ENCODE measurements around the gene ACOX3.

Gene ACOX3

DNA sequence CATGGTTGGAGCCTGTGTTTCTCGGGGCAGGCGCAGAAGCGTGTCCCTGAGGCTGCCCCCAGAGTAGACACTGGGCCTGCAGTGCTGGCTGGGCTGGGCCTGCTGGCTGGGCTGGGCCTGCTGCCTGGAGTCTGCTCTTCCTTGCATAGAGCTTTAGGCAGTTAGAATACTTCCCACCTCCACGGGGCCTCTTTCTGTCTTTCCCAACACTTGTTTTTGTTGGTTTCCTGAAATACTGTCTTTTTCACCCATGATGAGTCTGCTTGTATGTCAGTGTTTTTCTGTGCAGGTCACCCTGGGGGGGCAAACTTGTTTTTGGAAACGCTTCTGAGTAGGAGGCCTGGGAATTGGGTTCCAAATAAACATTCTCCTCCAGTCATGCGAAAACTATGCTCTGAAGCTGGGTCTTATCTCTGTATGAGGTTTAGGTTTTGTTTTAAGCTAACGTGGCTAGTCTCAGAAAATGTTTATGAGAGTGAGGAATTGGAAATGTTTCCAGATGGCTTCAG lies 32.2 kb upstream of the ACOX3 start:
- Histone ChIP-seq H3K4me1 (ENCODE audit: insufficient read depth, low read length) (0 out of 2 replicates have a peak, but pooled peaks cover 4% of the 10 kb centered on the region), H3K36me3 (ENCODE audit: insufficient read depth, low read length) (peaks cover 4% of the 10 kb centered on the region; the same call in 1 of the 2 replicates), H3K9ac (ENCODE audit: low read depth, low read length) (no peak overlapping the region), H3K9me3 (ENCODE audit: control insufficient read depth, insufficient read depth, low read length) (no peaks in the 10 kb centered on the region)

DNA sequence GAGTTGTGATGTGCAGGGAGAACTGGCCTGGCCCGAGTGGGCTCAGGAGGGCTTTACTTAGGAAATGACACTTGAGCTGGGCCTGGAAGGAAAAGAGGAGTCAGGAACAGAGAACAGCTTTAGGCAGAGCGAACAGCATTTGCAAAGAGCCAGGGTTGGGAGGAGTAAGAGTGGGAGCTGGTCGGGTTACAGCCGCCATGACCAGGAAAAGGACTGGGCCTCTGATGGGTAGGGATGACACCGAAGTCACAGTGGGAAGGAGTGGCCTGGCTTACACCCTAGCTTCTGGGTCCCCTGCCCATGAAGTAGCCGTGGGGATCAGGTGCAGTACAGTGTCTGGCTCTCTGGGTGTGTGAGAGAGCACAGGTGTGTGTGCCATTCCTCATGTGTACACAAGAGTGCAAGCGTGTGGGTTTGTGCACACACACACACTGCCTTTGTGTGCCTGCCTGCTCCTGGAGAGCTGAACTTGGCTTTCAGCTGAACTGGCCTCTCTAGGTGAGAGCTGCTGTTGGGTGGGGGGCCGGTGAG lies 31.7 kb upstream of the ACOX3 start:
- Histone ChIP-seq H3K4me1 (ENCODE audit: insufficient read depth, low read length) (0 out of 2 replicates have a peak, but pooled peaks cover 4% of the 10 kb centered on the region), H3K9ac (ENCODE audit: low read depth, low read length) (no peak overlapping the region), H3K36me3 (ENCODE audit: insufficient read depth, low read length) (peaks cover 4% of the 10 kb centered on the region; the same call in 1 of the 2 replicates), H3K9me3 (ENCODE audit: control insufficient read depth, insufficient read depth, low read length) (no peaks in the 10 kb centered on the region)

DNA sequence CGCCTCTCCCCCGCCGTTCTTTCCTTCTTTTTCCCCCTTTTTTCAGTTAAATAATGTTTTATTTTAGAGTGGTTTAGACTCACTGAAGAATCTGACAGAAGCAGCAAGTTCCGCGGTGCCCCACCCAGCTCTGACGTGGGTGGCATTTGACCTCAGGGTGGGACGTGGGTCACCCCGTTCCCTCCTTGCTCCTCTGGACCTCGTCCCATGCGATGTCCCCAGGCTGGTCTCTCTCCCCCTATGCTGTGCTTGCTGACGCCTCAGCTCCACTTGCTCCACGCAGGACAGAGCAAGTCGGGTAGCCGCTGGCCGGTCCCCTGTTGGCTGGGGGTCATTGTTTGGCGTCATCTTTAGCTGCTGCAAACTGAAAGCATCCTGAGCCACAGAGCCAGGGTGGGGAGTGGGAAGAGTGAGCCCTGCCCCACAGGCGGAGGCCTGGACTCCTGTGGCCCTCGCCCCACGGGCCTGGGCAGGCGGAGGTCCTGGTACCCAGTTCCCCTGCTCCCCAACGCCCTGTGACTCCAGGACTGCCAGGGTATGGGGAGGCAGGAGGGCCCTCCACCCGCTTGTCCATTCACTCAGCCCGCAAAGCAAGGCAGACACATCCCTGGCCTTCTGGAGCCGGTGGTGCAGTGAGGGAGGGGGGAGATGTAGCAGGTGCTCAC lies 30.8 kb upstream of the ACOX3 start:
- H3K9me3 ChIP-seq (ENCODE audit: control insufficient read depth, insufficient read depth, low read length): no peaks in the 10 kb centered on the region
- 0 out of 2 replicates have a peak, but pooled peaks cover 4% of the 10 kb centered on the region for H3K4me1 ChIP-seq (ENCODE audit: insufficient read depth, low read length)
- no peak overlapping the region for H3K9ac ChIP-seq (ENCODE audit: low read depth, low read length)
- peaks cover 4% of the 10 kb centered on the region; the same call in 1 of the 2 replicates for H3K36me3 ChIP-seq (ENCODE audit: insufficient read depth, low read length)

DNA sequence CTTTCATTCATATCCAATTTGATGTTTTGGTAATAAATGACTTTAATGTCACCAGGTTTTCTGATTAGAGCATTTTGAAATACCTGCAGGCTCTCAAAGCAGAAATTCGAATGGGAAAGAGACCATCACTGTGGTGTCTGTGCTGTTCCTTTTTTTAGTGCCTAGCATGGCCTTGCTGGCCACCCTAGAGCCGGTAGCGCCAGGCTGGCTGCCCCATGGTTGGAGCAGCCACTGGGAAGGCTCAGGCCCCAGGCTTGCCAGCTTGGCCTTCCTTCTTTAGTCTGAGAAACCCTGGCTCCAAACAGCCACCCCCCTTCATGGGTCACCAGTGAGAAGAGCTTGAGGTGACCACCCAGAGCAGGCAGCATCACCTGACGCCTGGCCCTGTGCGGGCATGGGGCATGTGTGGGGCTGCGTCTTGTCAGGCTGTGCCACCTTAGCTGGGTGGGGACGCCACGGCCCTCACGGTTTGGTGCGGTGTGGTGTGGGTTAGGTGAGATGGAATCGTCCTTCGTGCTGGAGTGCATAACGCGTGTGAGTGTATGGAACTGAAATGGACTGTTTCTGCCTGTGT lies 30.0 kb upstream of the ACOX3 start:
- peaks cover 10% of the 10 kb centered on the region for H3K36me3 ChIP-seq (ENCODE audit: insufficient read depth, low read length)

DNA sequence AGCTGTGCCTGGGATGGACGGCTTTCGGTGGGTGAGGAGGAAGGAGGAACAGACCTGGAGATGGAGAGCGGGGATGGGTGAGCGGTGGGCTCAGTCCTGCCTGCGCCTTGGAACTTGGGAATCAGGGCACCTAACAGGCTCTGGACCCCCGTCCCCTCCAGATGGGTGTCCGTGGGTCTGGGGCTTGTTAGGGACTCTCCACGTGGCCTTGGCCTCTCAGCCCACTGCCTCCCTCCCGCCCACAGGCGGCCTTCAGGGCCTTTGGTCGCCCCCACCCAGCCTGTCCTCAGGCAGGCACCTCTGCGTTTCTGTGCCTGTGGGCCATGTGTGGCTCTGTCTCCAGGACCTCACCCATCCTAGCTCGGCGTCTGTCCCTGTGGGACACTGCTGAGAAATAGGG lies 29.0 kb upstream of the ACOX3 start:
- Histone ChIP-seq H3K4me1 (ENCODE audit: insufficient read depth, low read length) (0 out of 2 replicates have a peak, but pooled peaks cover 4% of the 10 kb centered on the region), H3K9me3 (ENCODE audit: control insufficient read depth, insufficient read depth, low read length) (no peaks in the 10 kb centered on the region), H3K9ac (ENCODE audit: low read depth, low read length) (no peak overlapping the region), H3K36me3 (ENCODE audit: insufficient read depth, low read length) (peaks cover 13% of the 10 kb centered on the region)

More for the DNA sequence above, 30.0 kb upstream of the ACOX3 start:
- Histone ChIP-seq H3K9ac (ENCODE audit: low read depth, low read length) (no peak overlapping the region), H3K4me1 (ENCODE audit: insufficient read depth, low read length) (0 out of 2 replicates have a peak, but pooled peaks cover 4% of the 10 kb centered on the region), H3K9me3 (ENCODE audit: control insufficient read depth, insufficient read depth, low read length) (no peaks in the 10 kb centered on the region)

DNA sequence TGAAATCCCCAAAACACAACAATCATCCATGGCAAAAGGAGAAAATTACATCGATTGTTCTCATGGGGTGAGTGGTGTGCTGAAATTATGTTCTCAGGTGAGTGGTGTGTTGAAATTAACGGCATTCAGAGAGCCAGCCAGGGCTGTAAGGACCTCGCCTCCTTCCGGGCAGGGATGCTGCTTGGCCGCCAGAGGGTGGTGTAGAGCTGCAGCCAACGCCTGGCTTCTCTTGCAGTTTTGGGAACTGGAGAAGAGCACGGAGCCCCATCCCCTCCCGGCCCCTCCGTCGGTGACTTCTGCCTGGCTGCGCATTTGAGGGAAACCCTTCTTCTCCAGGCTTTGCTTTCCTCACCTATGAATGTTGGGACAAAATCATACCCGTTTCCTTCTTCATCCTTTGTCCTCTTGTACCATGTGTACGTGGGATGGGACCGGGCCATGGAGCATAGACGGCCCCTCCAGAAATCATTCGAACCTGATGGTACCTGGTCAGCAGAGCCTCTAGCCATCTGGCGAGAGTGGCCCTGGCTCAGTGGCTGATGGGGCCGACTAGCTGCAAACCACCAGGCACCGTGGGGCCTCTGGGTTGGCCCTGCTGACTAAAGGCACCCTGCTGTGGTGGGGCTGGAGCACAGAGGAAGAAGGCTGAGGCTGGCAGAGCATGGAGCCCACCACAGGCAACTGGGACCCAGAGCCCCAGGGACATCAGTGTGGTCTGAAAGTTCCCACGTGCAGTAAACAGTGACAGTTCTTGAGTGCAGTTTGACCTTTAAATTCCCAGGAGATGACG lies 28.4 kb upstream of the ACOX3 start:
- Histone ChIP-seq H3K4me1 (ENCODE audit: insufficient read depth, low read length) (0 out of 2 replicates have a peak, but pooled peaks cover 4% of the 10 kb centered on the region), H3K36me3 (ENCODE audit: insufficient read depth, low read length) (peaks cover 13% of the 10 kb centered on the region), H3K9me3 (ENCODE audit: control insufficient read depth, insufficient read depth, low read length) (no peaks in the 10 kb centered on the region), H3K9ac (ENCODE audit: low read depth, low read length) (no peak overlapping the region)

DNA sequence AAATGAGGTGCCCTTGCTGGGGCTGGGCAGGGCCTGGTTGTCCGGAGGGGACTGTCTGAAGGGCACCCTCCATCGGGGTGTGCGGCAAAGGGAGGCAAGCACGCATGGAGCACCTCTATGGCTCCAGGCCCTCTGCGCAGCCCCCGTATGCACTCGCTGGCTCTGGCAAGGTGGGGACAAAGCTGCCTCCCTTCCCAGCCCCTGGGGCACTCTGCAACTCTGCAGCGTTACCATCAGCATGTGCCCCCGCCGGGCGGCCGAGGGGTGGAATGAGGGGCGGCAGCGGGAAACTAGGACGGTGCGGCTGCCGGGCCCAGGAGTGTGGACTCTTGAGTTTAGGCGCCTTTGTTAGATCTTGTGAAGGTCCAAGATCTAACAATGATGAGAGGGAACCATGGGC lies 26.5 kb upstream of the ACOX3 start:
- 0 out of 2 replicates have a peak, but pooled peaks cover 4% of the 10 kb centered on the region for H3K4me1 ChIP-seq (ENCODE audit: insufficient read depth, low read length)
- H3K9ac ChIP-seq (ENCODE audit: low read depth, low read length): no peak overlapping the region
- no peaks in the 10 kb centered on the region for H3K9me3 ChIP-seq (ENCODE audit: control insufficient read depth, insufficient read depth, low read length)
- peaks cover 13% of the 10 kb centered on the region for H3K36me3 ChIP-seq (ENCODE audit: insufficient read depth, low read length)

DNA sequence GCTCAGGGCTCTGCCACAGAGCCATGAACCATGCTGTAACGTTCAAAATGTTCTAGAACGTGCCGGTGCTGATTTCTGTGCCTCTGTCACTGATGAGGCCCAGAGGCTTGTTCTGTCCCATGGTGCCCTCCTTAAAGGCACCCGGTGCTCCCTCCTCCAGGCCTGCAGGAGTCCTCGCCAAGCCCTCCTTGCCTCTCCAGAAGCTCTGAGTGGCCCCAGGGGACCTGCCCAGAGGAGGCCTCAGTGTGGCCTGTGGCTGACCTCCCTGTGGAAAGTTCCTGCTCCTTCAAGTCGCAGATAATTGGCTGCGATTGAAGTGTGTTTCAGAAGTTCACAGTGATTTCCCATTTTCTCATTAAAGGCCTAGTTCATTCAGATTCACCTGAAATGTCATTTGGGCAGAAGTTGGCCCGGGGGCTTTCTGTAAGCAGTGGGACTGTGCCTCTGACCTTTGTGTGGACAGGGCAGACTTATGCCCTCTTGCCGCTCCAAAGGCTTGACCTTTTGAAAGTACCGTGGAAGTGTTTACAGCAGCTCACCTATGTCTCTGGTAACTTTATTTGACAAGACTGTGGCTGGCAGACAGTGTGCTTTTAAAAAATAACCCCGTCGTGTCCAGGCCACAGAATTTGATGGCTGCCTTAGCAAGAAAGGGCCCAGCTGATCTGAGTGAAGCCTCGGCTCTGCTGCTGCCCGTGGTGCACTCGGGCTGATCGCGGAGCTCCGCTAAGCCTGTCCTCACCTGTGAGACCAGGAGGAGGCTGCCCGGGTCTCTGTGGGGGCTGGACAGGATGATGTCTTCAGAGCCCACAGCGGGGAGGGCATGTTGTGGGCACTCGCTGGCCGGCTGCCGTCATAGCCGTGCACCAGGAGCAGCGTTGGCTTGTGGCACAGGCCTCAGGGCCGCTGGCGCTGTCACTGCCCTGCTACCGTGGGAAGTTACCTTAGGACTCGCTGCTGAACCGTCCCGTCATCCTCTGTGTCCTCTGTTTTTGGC lies 25.4 kb upstream of the ACOX3 start:
- Histone ChIP-seq H3K9ac (ENCODE audit: low read depth, low read length) (no peak overlapping the region), H3K4me1 (ENCODE audit: insufficient read depth, low read length) (0 out of 2 replicates have a peak, but pooled peaks cover 4% of the 10 kb centered on the region), H3K9me3 (ENCODE audit: control insufficient read depth, insufficient read depth, low read length) (no peaks in the 10 kb centered on the region), H3K36me3 (ENCODE audit: insufficient read depth, low read length) (peaks cover 13% of the 10 kb centered on the region)

DNA sequence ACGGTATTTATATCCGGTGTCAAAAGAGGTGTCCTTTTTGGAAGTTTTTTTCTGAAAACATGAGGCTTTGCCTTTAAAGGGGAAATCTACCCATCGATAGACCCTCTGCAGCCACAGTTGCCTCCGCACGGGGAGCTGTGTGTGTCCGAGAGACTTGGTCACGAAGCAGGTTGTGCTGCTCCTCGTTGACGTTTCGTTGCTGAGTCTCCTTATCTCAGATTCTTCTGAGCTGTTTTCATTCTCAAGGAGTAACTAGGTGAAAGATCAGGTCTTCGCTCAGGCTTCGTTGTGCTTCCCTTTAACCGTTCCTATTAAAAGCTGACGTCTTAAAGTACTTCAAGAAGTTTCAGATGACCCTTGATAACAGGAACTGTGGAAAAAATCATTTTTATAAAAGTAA lies 23.9 kb upstream of the ACOX3 start:
- H3K36me3 ChIP-seq (ENCODE audit: insufficient read depth, low read length): peaks cover 13% of the 10 kb centered on the region
- H3K4me1 ChIP-seq (ENCODE audit: insufficient read depth, low read length): 0 out of 2 replicates have a peak, but pooled peaks cover 4% of the 10 kb centered on the region
- H3K9ac ChIP-seq (ENCODE audit: low read depth, low read length): no peak overlapping the region
- H3K9me3 ChIP-seq (ENCODE audit: control insufficient read depth, insufficient read depth, low read length): no peaks in the 10 kb centered on the region

DNA sequence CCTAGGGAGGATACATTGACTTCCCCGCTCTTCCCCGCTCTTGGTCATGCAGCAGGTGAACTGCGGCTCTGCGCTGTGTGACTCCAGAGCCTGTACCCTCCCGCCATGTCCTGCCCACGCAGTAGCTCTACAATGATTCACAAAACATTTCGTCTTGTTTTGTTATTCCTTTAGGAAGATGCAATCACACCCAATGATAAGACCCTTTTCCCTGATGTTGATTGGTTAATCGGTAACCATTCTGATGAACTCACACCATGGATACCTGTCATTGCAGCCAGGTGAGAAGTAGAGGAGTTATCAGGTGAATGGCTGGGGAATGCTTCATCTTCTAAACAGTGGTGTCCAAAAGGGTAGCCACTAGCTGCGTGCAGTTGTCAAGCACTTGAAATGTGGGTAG lies 23.3 kb upstream of the ACOX3 start:
- H3K9me3 ChIP-seq (ENCODE audit: control insufficient read depth, insufficient read depth, low read length): no peaks in the 10 kb centered on the region
- H3K9ac ChIP-seq (ENCODE audit: low read depth, low read length): no peak overlapping the region
- H3K36me3 ChIP-seq (ENCODE audit: insufficient read depth, low read length): peaks cover 9% of the 10 kb centered on the region
- 0 out of 2 replicates have a peak, but pooled peaks cover under 1% of the 10 kb centered on the region for H3K4me1 ChIP-seq (ENCODE audit: insufficient read depth, low read length)

DNA sequence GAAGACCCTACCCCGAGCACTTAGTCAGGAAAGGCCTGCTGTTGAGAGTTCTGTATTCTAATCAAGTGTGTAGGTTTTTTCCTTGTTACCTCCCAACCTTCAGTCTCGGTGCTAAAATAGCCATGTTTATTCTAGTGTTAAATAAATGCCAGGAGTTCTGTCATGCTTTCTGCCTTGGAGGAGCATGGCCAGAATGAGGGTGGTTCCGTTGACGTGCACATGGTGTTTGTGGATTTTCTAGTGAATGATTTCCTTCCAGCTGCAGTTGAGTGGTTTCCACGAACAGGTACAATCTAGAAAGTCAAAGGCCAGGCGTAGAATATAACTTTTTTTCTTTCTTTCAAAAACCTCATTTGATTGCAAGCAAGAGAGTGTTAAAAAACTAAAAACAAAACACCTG lies 21.1 kb upstream of the ACOX3 start:
- Histone ChIP-seq H3K9me3 (ENCODE audit: control insufficient read depth, insufficient read depth, low read length) (no peaks in the 10 kb centered on the region), H3K9ac (ENCODE audit: low read depth, low read length) (no peak overlapping the region), H3K4me1 (ENCODE audit: insufficient read depth, low read length) (no peaks in the 10 kb centered on the region), H3K36me3 (ENCODE audit: insufficient read depth, low read length) (peaks cover 13% of the 10 kb centered on the region)

DNA sequence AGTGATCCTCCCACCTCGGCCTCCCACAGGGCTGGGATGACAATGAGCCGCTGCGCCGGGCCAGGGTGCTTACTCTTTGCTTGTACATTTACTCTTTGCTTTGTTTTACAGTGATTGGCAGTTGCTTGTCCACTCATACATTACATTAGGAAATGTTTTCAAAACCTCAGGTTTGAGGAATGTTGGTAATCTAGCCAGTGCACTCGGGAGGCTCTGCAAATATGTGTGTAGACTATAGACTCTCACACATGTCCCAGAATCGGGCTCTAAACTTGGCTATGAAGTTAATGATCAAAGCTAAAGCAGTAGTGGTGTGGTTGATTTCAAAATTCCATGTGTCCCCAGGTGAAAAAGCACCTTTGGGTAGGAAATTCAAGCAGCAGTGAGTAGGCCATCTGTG lies 20.6 kb upstream of the ACOX3 start:
- no peaks in the 10 kb centered on the region for H3K9me3 ChIP-seq (ENCODE audit: control insufficient read depth, insufficient read depth, low read length)
- no peaks in the 10 kb centered on the region for H3K4me1 ChIP-seq (ENCODE audit: insufficient read depth, low read length)
- H3K9ac ChIP-seq (ENCODE audit: low read depth, low read length): no peak overlapping the region
- H3K36me3 ChIP-seq (ENCODE audit: insufficient read depth, low read length): peaks cover 13% of the 10 kb centered on the region

DNA sequence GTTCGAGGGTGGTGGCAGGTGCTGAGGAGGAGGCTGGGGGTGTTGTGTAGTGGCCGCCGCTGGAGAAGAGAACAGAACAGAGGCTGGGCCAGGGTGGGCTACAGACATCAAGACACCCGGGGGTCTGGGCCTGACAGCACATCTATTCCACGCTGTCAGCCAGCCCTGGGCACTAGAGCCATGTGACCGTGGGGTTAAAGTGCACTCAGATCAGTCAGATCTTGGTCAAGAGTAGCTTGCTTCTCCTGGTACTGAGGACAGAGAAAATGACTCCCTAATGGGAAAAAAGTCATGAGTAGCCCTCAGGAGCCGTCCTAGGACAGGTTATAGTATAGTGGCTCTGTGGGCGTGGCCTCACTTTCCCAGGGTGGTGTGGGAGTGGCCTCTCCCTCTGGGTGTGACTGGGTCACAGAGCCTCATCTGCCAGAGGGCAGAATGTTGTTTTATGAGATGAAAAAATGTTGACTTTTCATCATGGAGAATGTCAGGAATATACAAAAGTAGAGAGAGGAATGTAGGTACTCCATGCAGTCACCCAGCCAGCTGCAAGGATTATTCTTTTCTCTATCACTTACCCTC lies 19.4 kb upstream of the ACOX3 start:
- no peak overlapping the region for H3K9ac ChIP-seq (ENCODE audit: low read depth, low read length)
- H3K4me1 ChIP-seq (ENCODE audit: insufficient read depth, low read length): no peaks in the 10 kb centered on the region
- no peaks in the 10 kb centered on the region for H3K9me3 ChIP-seq (ENCODE audit: control insufficient read depth, insufficient read depth, low read length)
- peaks cover 9% of the 10 kb centered on the region for H3K36me3 ChIP-seq (ENCODE audit: insufficient read depth, low read length)

All from ES-I3 (cell line).